ENCODE results near the gene R3HDML. TPM values are rescaled to one million over a fixed set of nuclear protein-coding genes. Genes with fewer than 3 reads are reported as not detected.

R3HDML gene
- total and polyA plus RNA-seq, 2 of the 13 experiments (the other 11 are each of a cell fraction or from before 2014, with no cell fraction given) = not detected

GRCh38 chr20:44302026-44302669, 34.7 kb upstream of the R3HDML start (continued):
- TF ChIP-seq ZNF329 (CRISPR knock-in tag; IDR thresholded peaks at IDR 0.05; ENCODE audit: low read depth) = no peak
- no peak for TF ChIP-seq U2AF1 (optimal IDR thresholded peaks at IDR 0.05; ENCODE audit: low read depth, low read length)
- TF ChIP-seq ZNF510 (CRISPR knock-in tag; IDR thresholded peaks at IDR 0.05; ENCODE audit: low read depth) = peak; percentile 71; the same call in 1 of the 2 replicates
- TF ChIP-seq, protein P1, sequence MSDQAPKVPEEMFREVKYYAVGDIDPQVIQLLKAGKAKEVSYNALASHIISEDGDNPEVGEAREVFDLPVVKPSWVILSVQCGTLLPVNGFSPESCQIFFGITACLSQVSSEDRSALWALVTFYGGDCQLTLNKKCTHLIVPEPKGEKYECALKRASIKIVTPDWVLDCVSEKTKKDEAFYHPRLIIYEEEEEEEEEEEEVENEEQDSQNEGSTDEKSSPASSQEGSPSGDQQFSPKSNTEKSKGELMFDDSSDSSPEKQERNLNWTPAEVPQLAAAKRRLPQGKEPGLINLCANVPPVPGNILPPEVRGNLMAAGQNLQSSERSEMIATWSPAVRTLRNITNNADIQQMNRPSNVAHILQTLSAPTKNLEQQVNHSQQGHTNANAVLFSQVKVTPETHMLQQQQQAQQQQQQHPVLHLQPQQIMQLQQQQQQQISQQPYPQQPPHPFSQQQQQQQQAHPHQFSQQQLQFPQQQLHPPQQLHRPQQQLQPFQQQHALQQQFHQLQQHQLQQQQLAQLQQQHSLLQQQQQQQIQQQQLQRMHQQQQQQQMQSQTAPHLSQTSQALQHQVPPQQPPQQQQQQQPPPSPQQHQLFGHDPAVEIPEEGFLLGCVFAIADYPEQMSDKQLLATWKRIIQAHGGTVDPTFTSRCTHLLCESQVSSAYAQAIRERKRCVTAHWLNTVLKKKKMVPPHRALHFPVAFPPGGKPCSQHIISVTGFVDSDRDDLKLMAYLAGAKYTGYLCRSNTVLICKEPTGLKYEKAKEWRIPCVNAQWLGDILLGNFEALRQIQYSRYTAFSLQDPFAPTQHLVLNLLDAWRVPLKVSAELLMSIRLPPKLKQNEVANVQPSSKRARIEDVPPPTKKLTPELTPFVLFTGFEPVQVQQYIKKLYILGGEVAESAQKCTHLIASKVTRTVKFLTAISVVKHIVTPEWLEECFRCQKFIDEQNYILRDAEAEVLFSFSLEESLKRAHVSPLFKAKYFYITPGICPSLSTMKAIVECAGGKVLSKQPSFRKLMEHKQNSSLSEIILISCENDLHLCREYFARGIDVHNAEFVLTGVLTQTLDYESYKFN (CRISPR knock-in tag; conservative IDR thresholded peaks at IDR 0.05) = peak; percentile 97
- TF ChIP-seq, protein P2, sequence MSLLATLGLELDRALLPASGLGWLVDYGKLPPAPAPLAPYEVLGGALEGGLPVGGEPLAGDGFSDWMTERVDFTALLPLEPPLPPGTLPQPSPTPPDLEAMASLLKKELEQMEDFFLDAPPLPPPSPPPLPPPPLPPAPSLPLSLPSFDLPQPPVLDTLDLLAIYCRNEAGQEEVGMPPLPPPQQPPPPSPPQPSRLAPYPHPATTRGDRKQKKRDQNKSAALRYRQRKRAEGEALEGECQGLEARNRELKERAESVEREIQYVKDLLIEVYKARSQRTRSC (CRISPR knock-in tag; IDR thresholded peaks at IDR 0.05; ENCODE audit: low read depth) = peak; percentile 60; the same call in 1 of the 2 replicates
- 0 out of 2 replicates have a peak, but pooled peaks have one; percentile 54 for TF ChIP-seq KMT2A (CRISPR knock-in tag; IDR thresholded peaks at IDR 0.05)
- TF ChIP-seq ZNF501 (CRISPR knock-in tag; IDR thresholded peaks at IDR 0.05) = peak; percentile 92
- peak; percentile 25; the same call in 1 of the 2 replicates for TF ChIP-seq ZBTB1 (CRISPR knock-in tag; IDR thresholded peaks at IDR 0.05; ENCODE audit: borderline replicate concordance)
- 0 out of 2 replicates have a peak, but pooled peaks have one; percentile 27 for TF ChIP-seq ARHGAP35 (CRISPR knock-in tag; IDR thresholded peaks at IDR 0.05; ENCODE audit: borderline replicate concordance)
- TF ChIP-seq, protein P3, sequence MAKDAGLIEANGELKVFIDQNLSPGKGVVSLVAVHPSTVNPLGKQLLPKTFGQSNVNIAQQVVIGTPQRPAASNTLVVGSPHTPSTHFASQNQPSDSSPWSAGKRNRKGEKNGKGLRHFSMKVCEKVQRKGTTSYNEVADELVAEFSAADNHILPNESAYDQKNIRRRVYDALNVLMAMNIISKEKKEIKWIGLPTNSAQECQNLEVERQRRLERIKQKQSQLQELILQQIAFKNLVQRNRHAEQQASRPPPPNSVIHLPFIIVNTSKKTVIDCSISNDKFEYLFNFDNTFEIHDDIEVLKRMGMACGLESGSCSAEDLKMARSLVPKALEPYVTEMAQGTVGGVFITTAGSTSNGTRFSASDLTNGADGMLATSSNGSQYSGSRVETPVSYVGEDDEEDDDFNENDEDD (CRISPR knock-in tag; IDR thresholded peaks at IDR 0.05; ENCODE audit: borderline replicate concordance) = peak; percentile 48; the same call in 1 of the 2 replicates
- peak; percentile 72; the same call in 1 of the 2 replicates for TF ChIP-seq ZNF710 (CRISPR knock-in tag; IDR thresholded peaks at IDR 0.05; ENCODE audit: borderline replicate concordance)
- TF ChIP-seq ZSCAN29 (CRISPR knock-in tag; conservative IDR thresholded peaks at IDR 0.05) = peak; percentile 92; the same call in 1 of the 2 replicates
- 0 out of 2 replicates have a peak, but pooled peaks have one; percentile 49 for TF ChIP-seq IRF1 (CRISPR knock-in tag; IDR thresholded peaks at IDR 0.05; ENCODE audit: low read depth)
- no peak; the same call in 1 of the 2 replicates for TF ChIP-seq ZNF256 (CRISPR knock-in tag; conservative IDR thresholded peaks at IDR 0.05)
- TF ChIP-seq ZSCAN30 (CRISPR knock-in tag; IDR thresholded peaks at IDR 0.05) = no peak
- TF ChIP-seq FIP1L1 (IDR thresholded peaks at IDR 0.05; ENCODE audit: borderline replicate concordance, insufficient read depth, low read depth, low read length) = no peak
- no peak for TF ChIP-seq REL (CRISPR knock-in tag; conservative IDR thresholded peaks at IDR 0.05)
- TF ChIP-seq, protein P4, sequence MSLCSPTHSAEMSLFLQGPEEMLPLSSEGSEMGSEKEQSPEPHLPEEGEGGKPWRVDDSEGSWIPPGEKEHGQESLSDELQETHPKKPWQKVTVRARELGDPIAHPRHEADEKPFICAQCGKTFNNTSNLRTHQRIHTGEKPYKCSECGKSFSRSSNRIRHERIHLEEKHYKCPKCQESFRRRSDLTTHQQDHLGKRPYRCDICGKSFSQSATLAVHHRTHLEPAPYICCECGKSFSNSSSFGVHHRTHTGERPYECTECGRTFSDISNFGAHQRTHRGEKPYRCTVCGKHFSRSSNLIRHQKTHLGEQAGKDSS (CRISPR knock-in tag; IDR thresholded peaks at IDR 0.05; ENCODE audit: borderline replicate concordance, low read depth) = peak; percentile 89

Measured in HepG2 (cell line).